H9 (cell line): Measurements from ENCODE around the gene GDI1. TPM values are rescaled to one million over a fixed set of nuclear protein-coding genes. Genes with fewer than 3 reads are reported as not detected.

Experiments
- DNase-seq: peaks from one replicate; pipeline ENCODE4 v3.0.0-alpha.2; 2017
- H2AFZ ChIP-seq: one replicate; pipeline ENCODE4 v1.6.1; 2013; ENCODE audit warnings: mild to moderate bottlenecking, low read length, control low read depth, moderate library complexity
- H2AK5ac ChIP-seq: 2 replicates; pipeline ENCODE4 v1.6.1; 2013; ENCODE audit warnings: low read length, control low read depth, mixed read lengths; ENCODE audit not compliant: insufficient read length
- H2BK120ac ChIP-seq: one replicate; pipeline ENCODE4 v1.6.1; 2013; ENCODE audit warnings: low read depth, mild to moderate bottlenecking, low read length, control low read depth, inconsistent platforms; ENCODE audit not compliant: poor library complexity, severe bottlenecking
- H2BK12ac ChIP-seq: 2 replicates; pipeline ENCODE4 v1.6.1; 2013; ENCODE audit warnings: low read length, control low read depth, mixed read lengths, low read depth; ENCODE audit not compliant: insufficient read length
- H2BK15ac ChIP-seq: 2 replicates; pipeline ENCODE4 v1.6.1; 2013; ENCODE audit warnings: low read depth, low read length, control low read depth
- H2BK20ac ChIP-seq: one replicate; pipeline ENCODE4 v1.6.1; 2013; ENCODE audit warnings: low read depth, mild to moderate bottlenecking, low read length, control low read depth, inconsistent platforms; ENCODE audit not compliant: poor library complexity, severe bottlenecking
- H2BK5ac ChIP-seq: 2 replicates; pipeline ENCODE4 v1.6.1; 2013; ENCODE audit warnings: low read length, control low read depth, mixed read lengths; ENCODE audit not compliant: insufficient read length
- H3K14ac ChIP-seq: 2 replicates; pipeline ENCODE4 v1.6.1; 2013; ENCODE audit warnings: low read length, control low read depth; ENCODE audit not compliant: insufficient read depth
- H3K18ac ChIP-seq: 2 replicates; pipeline ENCODE4 v1.6.1; 2013; ENCODE audit warnings: low read depth, mild to moderate bottlenecking, mixed read lengths, low read length, control low read depth; ENCODE audit not compliant: insufficient read length
- H3K23ac ChIP-seq: 2 replicates; pipeline ENCODE4 v1.6.1; 2013; ENCODE audit warnings: low read length, control low read depth, mixed read lengths, low read depth; ENCODE audit not compliant: insufficient read length
- H3K23me2 ChIP-seq: 2 replicates; pipeline ENCODE4 v1.6.1; 2013; ENCODE audit warnings: low read depth, mild to moderate bottlenecking, mixed read lengths, low read length, control low read depth; ENCODE audit not compliant: insufficient read length, poor library complexity, severe bottlenecking
- H3K27ac ChIP-seq: 2 replicates; pipeline ENCODE4 v1.5.1; 2013; ENCODE audit warnings: low read length, control low read depth, mixed read lengths, low read depth; ENCODE audit not compliant: insufficient read length
- H3K27me3 ChIP-seq: 2 replicates; pipeline ENCODE4 v1.6.1; 2013; ENCODE audit warnings: low read length, control low read depth, inconsistent platforms; ENCODE audit not compliant: insufficient read depth
- H3K4ac ChIP-seq: 2 replicates; pipeline ENCODE4 v1.6.1; 2013; ENCODE audit warnings: low read depth, mild to moderate bottlenecking, control low read depth, inconsistent platforms, low read length, moderate library complexity
- H3K4me1 ChIP-seq: 2 replicates; pipeline ENCODE4 v1.6.1; 2013; ENCODE audit warnings: low read length, control low read depth, inconsistent platforms; ENCODE audit not compliant: insufficient read depth
- H3K4me2 ChIP-seq: 2 replicates; pipeline ENCODE4 v1.6.1; 2013; ENCODE audit warnings: low read length, control low read depth, mixed read lengths; ENCODE audit not compliant: insufficient read length, insufficient read depth
- H3K56ac ChIP-seq: 2 replicates; pipeline ENCODE4 v1.6.1; 2013; ENCODE audit warnings: low read depth, mild to moderate bottlenecking, mixed read lengths, low read length, control low read depth; ENCODE audit not compliant: insufficient read length
- H3K79me1 ChIP-seq: 2 replicates; pipeline ENCODE4 v1.6.1; 2013; ENCODE audit warnings: low read depth, mild to moderate bottlenecking, moderate library complexity, low read length, control low read depth, inconsistent platforms; ENCODE audit not compliant: insufficient read depth, poor library complexity, severe bottlenecking
- H3K79me2 ChIP-seq: 2 replicates; pipeline ENCODE4 v1.6.1; 2013; ENCODE audit warnings: low read length, control low read depth, inconsistent platforms; ENCODE audit not compliant: insufficient read depth
- H3K9ac ChIP-seq: 2 replicates; pipeline ENCODE4 v1.6.1; 2013; ENCODE audit warnings: low read length, control low read depth, mixed read lengths; ENCODE audit not compliant: insufficient read length; ENCODE audit errors: extremely low read depth
- H3K9me3 ChIP-seq: one replicate; pipeline ENCODE4 v1.6.1; 2013; ENCODE audit warnings: low read depth, low read length, inconsistent platforms; ENCODE audit not compliant: control insufficient read depth
- H3T11ph ChIP-seq: one replicate; pipeline ENCODE4 v1.6.1; 2013; ENCODE audit warnings: mild to moderate bottlenecking, low read length, control low read depth, inconsistent platforms
- H4K20me1 ChIP-seq: one replicate; pipeline ENCODE4 v1.6.1; 2013; ENCODE audit not compliant: control insufficient read depth, insufficient read length, insufficient read depth
- H4K5ac ChIP-seq: 2 replicates; pipeline ENCODE4 v1.6.1; 2013; ENCODE audit warnings: low read depth, mild to moderate bottlenecking, mixed read lengths, low read length, control low read depth; ENCODE audit not compliant: insufficient read length
- H4K8ac ChIP-seq: replicated peaks from 2 replicates; pipeline ENCODE4 v1.6.1; 2013; ENCODE audit warnings: low read length, control low read depth, mixed read lengths, low read depth; ENCODE audit not compliant: insufficient read length
- H4K91ac ChIP-seq: 2 replicates; pipeline ENCODE4 v1.6.1; 2013; ENCODE audit warnings: low read depth, mild to moderate bottlenecking, moderate library complexity, mixed read lengths, low read length, control low read depth; ENCODE audit not compliant: insufficient read length
- H3K27ac Mint-ChIP-seq, 3 experiments: 2 replicates in 2 of 3; 3 replicates in 1 of 3; pipeline ENCODE4 v1.8.0; 2020 to 2021; ENCODE audit warnings: mixed read lengths in 3 of 3, mild to moderate bottlenecking in 1 of 3, moderate library complexity in 1 of 3
- H3K27me3 Mint-ChIP-seq: 2 replicates; pipeline ENCODE4 v1.8.0; 2021; ENCODE audit warnings: low read depth, mild to moderate bottlenecking, moderate library complexity, mixed read lengths
- H3K36me3 Mint-ChIP-seq, 3 experiments: 2 replicates in 2 of 3; 3 replicates in 1 of 3; pipeline ENCODE4 v1.8.0; 2020 to 2021; ENCODE audit warnings: low read depth in 3 of 3, mixed read lengths in 3 of 3; ENCODE audit not compliant: insufficient read depth in 1 of 3
- H3K4me1 Mint-ChIP-seq, 2 experiments: 2 replicates each; pipeline ENCODE4 v1.8.0; 2020; ENCODE audit warnings: mixed read lengths in 2 of 2
- H3K4me3 Mint-ChIP-seq, 2 experiments: 2 replicates in 1 of 2; 3 replicates in 1 of 2; pipeline ENCODE4 v1.8.0; 2020 to 2021; ENCODE audit warnings: mild to moderate bottlenecking in 2 of 2, mixed read lengths in 2 of 2, moderate library complexity in 1 of 2
- H3K9me3 Mint-ChIP-seq, 2 experiments: 2 replicates in 1 of 2; 3 replicates in 1 of 2; pipeline ENCODE4 v1.8.0; 2020; ENCODE audit warnings: mild to moderate bottlenecking in 2 of 2, mixed read lengths in 2 of 2, moderate library complexity in 1 of 2
- WGBS: extraction: QIAGEN DNeasy Blood & Tissue Kit; methylation state at CpG from one replicate; pipeline ENCODE4 v1.1.7; 2013; ENCODE audit warnings: missing lambda C conversion rate, low lambda C conversion rate, mixed read lengths; ENCODE audit not compliant: insufficient read length; ENCODE audit errors: extremely low coverage; 5-methylcytosine and 5-hydroxymethylcytosine counted together
- total RNA-seq: library from RNA; stranded (reverse); gene quantifications from 2 replicates; pipeline ENCODE4 v1.2.1, GENCODE V29; 2021
- TF ChIP-seq, protein P1 (sequence below): fragments of 200-600 bp; sonication (generic); conservative IDR thresholded peaks from 3 replicates; pipeline ENCODE4 v1.8.0; 2021; ENCODE audit warnings: antibody characterized with exemption, mild to moderate bottlenecking

Gene GDI1
- total RNA-seq, 1 experiment from 2014 or later: 111 TPM

GRCh38 chrX:154450312-154450711, 13.4 kb downstream of the GDI1 start:
- no peak overlapping the region for H3K4me2 ChIP-seq
- no peak overlapping the region for H4K91ac ChIP-seq
- no peak overlapping the region for H3T11ph ChIP-seq
- no peaks in the 10 kb centered on the region for H3K79me2 ChIP-seq
- no peak overlapping the region for H2BK120ac ChIP-seq
- H3K4ac ChIP-seq: no peak overlapping the region
- H3K9ac ChIP-seq: no peak overlapping the region
- H3K56ac ChIP-seq: no peak overlapping the region
- no peak overlapping the region for H4K5ac ChIP-seq
- H3K18ac ChIP-seq: no peak overlapping the region
- Mint-ChIP-seq H3K27ac (no peak overlapping the region), H3K27me3 (peaks cover 8% of the 10 kb centered on the region), H3K36me3 (peaks cover 35 to 57% (median 54%) of the 10 kb centered on the region in 3 experiments), H3K9me3 (peaks cover 70 to 90% of the 10 kb centered on the region in 2 experiments), H3K4me1 (no peaks in the 10 kb centered on the region), H3K4me3 (no peak overlapping the region)
- H2BK20ac ChIP-seq: no peak overlapping the region
- H3K79me1 ChIP-seq: no peaks in the 10 kb centered on the region
- DNase-seq: no peak
- no peak overlapping the region for H3K23ac ChIP-seq
- no peak overlapping the region for H2BK5ac ChIP-seq
- H2BK15ac ChIP-seq: no peak overlapping the region
- TF ChIP-seq, protein P1, sequence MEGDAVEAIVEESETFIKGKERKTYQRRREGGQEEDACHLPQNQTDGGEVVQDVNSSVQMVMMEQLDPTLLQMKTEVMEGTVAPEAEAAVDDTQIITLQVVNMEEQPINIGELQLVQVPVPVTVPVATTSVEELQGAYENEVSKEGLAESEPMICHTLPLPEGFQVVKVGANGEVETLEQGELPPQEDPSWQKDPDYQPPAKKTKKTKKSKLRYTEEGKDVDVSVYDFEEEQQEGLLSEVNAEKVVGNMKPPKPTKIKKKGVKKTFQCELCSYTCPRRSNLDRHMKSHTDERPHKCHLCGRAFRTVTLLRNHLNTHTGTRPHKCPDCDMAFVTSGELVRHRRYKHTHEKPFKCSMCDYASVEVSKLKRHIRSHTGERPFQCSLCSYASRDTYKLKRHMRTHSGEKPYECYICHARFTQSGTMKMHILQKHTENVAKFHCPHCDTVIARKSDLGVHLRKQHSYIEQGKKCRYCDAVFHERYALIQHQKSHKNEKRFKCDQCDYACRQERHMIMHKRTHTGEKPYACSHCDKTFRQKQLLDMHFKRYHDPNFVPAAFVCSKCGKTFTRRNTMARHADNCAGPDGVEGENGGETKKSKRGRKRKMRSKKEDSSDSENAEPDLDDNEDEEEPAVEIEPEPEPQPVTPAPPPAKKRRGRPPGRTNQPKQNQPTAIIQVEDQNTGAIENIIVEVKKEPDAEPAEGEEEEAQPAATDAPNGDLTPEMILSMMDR: no peak
- H4K20me1 ChIP-seq: no peaks in the 10 kb centered on the region
- peaks cover 30% of the 10 kb centered on the region for H3K9me3 ChIP-seq
- no CpG with 5 or more reads among the region's 17 CpGs for WGBS
- no peak overlapping the region for H2BK12ac ChIP-seq
- H3K27me3 ChIP-seq: no peaks in the 10 kb centered on the region
- no peak overlapping the region for H4K8ac ChIP-seq
- H2AK5ac ChIP-seq: no peak overlapping the region
- H3K14ac ChIP-seq: no peak overlapping the region
- H2AFZ ChIP-seq: no peak overlapping the region
- no peaks in the 10 kb centered on the region for H3K4me1 ChIP-seq
- no peaks in the 10 kb centered on the region for H3K23me2 ChIP-seq
- H3K27ac ChIP-seq: no peak overlapping the region
